ENCODE measurements around the gene ANKRD27. TPM values are rescaled to one million over a fixed set of nuclear protein-coding genes. Genes with fewer than 3 reads are reported as not detected.
"Not testable (repeated sequence)": the region's sequence is repeated elsewhere in the genome, so short reads cannot be mapped to it uniquely, and the experiment has no call there.

Gene ANKRD27
- total RNA-seq, 6 donors from 2014 or later: 31.3 to 46.1 (median 35.3) TPM

- TF ChIP-seq POLR2A (IDR thresholded peaks at IDR 0.05): no peak
- no peak for TF ChIP-seq POLR2AphosphoS5 (IDR thresholded peaks at IDR 0.05)
- TF ChIP-seq EP300 (IDR thresholded peaks at IDR 0.05): no peak
- no peak for TF ChIP-seq CTCF (IDR thresholded peaks at IDR 0.05)
- peak in 1 of 2 donors; percentile 43 for DNase-seq
- Histone ChIP-seq H3K4me1 (peaks cover 0 to 18% (median 4%) of the 10 kb centered on the region in 4 donors), H3K36me3 (peaks cover 0 to 51% (median 14%) of the 10 kb centered on the region in 4 donors), H3K4me3 (no peak overlapping the region), H3K27ac (no peak overlapping the region), H3K9me3 (peaks cover 6 to 10% (median 9%) of the 10 kb centered on the region in 4 donors), H3K27me3 (no peaks in the 10 kb centered on the region)
- ATAC-seq (ENCODE audit: low FRiP score in 2 of 2): peak in 1 of 2 donors; percentile 66
- 62 to 69% methylated on average over 3 of the region's 3 CpGs for WGBS, 2 donors
These were observed 33.5 kb upstream of the ANKRD27 start for GRCh38 chr19:32708457-32708856.

- not testable (repeated sequence) for H3K27me3 ChIP-seq; H3K4me3 ChIP-seq; DNase-seq; ATAC-seq (ENCODE audit: low FRiP score in 2 of 2); H3K27ac ChIP-seq
- Histone ChIP-seq H3K9me3 (peaks cover 6 to 10% (median 9%) of the 10 kb centered on the region in 4 donors), H3K36me3 (peaks cover 3 to 31% (median 8%) of the 10 kb centered on the region in 4 donors), H3K4me1 (peaks cover 0 to 39% (median 10%) of the 10 kb centered on the region in 4 donors)
- WGBS, 2 donors: 97 to 100% methylated on average over 2 of the region's 2 CpGs
These were observed 29.0 kb upstream of the ANKRD27 start for GRCh38 chr19:32704006-32704405.

- TF ChIP-seq CTCF (IDR thresholded peaks at IDR 0.05): no peak
- no peak for TF ChIP-seq POLR2AphosphoS5 (IDR thresholded peaks at IDR 0.05)
- no peak for TF ChIP-seq EP300 (IDR thresholded peaks at IDR 0.05)
- no peak for TF ChIP-seq POLR2A (IDR thresholded peaks at IDR 0.05)
- Histone ChIP-seq H3K36me3 (peaks cover 3 to 39% (median 12%) of the 10 kb centered on the region in 4 donors), H3K4me1 (peaks cover 2 to 35% (median 13%) of the 10 kb centered on the region in 4 donors), H3K27ac (no peak overlapping the region), H3K4me3 (no peak overlapping the region), H3K27me3 (no peaks in the 10 kb centered on the region), H3K9me3 (peaks cover 6 to 10% (median 9%) of the 10 kb centered on the region in 4 donors)
- ATAC-seq (ENCODE audit: low FRiP score in 2 of 2): peak in 1 of 2 donors; percentile 49
- 62 to 71% methylated on average over 5 of the region's 5 CpGs for WGBS, 2 donors
- DNase-seq: peak in 1 of 2 donors; percentile 59
These were observed 27.0 kb upstream of the ANKRD27 start for GRCh38 chr19:32702010-32702409.

GRCh38 chr19:32700129-32700528 is 25.1 kb upstream of the ANKRD27 start:
- Histone ChIP-seq H3K4me1 (peaks cover 17 to 46% (median 29%) of the 10 kb centered on the region in 4 donors), H3K9me3 (peaks cover 6 to 10% (median 9%) of the 10 kb centered on the region in 4 donors), H3K36me3 (peaks cover 3 to 33% (median 12%) of the 10 kb centered on the region in 4 donors)
- WGBS, 2 donors: 84 to 94% methylated on average over 7 of the region's 7 CpGs
- not testable (repeated sequence) for DNase-seq; H3K27ac ChIP-seq; H3K27me3 ChIP-seq; H3K4me3 ChIP-seq; ATAC-seq (ENCODE audit: low FRiP score in 2 of 2)

GRCh38 chr19:32696771-32697170 is 21.8 kb upstream of the ANKRD27 start:
- not testable (repeated sequence) for H3K27me3 ChIP-seq; H3K4me3 ChIP-seq; H3K27ac ChIP-seq; ATAC-seq (ENCODE audit: low FRiP score in 2 of 2); H3K9me3 ChIP-seq
- 45 to 56% methylated on average over 3 of the region's 3 CpGs for WGBS, 2 donors
- Histone ChIP-seq H3K36me3 (peaks cover 3 to 24% (median 12%) of the 10 kb centered on the region in 4 donors), H3K4me1 (peaks cover 43 to 62% (median 54%) of the 10 kb centered on the region in 4 donors)
- DNase-seq: peak in 1 of 2 donors; percentile 64
- TF ChIP-seq POLR2AphosphoS5 (IDR thresholded peaks at IDR 0.05): peak in 1 of 2 donors; percentile 18

GRCh38 chr19:32695506-32695905 is 20.5 kb upstream of the ANKRD27 start:
- not testable (repeated sequence) for DNase-seq; H3K9me3 ChIP-seq; H3K27me3 ChIP-seq; ATAC-seq (ENCODE audit: low FRiP score in 2 of 2)
- Histone ChIP-seq H3K4me1 (peaks cover 52 to 66% (median 59%) of the 10 kb centered on the region in 4 donors), H3K27ac (peak overlapping the region in 2 of 4 donors; percentile 18 to 53), H3K36me3 (peaks cover 3 to 24% (median 12%) of the 10 kb centered on the region in 4 donors), H3K4me3 (peak overlapping the region in 1 of 4 donors; percentile 87)
- WGBS, 2 donors: 36 to 58% methylated on average over 6 of the region's 6 CpGs

- H3K9me3 ChIP-seq; DNase-seq; H3K27me3 ChIP-seq; ATAC-seq (ENCODE audit: low FRiP score in 2 of 2): not testable (repeated sequence)
- H3K27ac ChIP-seq: peak overlapping the region in 2 of 4 donors; percentile 18 to 70
- peaks cover 3 to 19% (median 8%) of the 10 kb centered on the region in 4 donors for H3K36me3 ChIP-seq
- 21 to 25% methylated on average over 2 of the region's 2 CpGs for WGBS, 2 donors
- peak overlapping the region in 2 of 4 donors; percentile 87 to 93 for H3K4me3 ChIP-seq
- peaks cover 53 to 73% (median 61%) of the 10 kb centered on the region in 4 donors for H3K4me1 ChIP-seq
These were observed 19.9 kb upstream of the ANKRD27 start for GRCh38 chr19:32694851-32695250.

- peaks cover 53 to 74% (median 61%) of the 10 kb centered on the region in 4 donors for H3K4me1 ChIP-seq
- not testable (repeated sequence) for DNase-seq; H3K9me3 ChIP-seq; ATAC-seq (ENCODE audit: low FRiP score in 2 of 2); H3K27me3 ChIP-seq
- H3K27ac ChIP-seq: peak overlapping the region; percentile 48 to 91 (median 63)
- peak overlapping the region in 3 of 4 donors; percentile 2 to 93 (median 87) for H3K4me3 ChIP-seq
- WGBS, 2 donors: 45 to 65% methylated on average over 2 of the region's 2 CpGs
- peaks cover under 1 to 14% (median 5%) of the 10 kb centered on the region in 4 donors for H3K36me3 ChIP-seq
These were observed 19.3 kb upstream of the ANKRD27 start for GRCh38 chr19:32694316-32694715.

GRCh38 chr19:32693151-32694108 is 18.4 kb upstream of the ANKRD27 start:
- not testable (repeated sequence) for DNase-seq
- peak overlapping the region; percentile 63 to 93 (median 77) for H3K4me3 ChIP-seq

More at GRCh38 chr19:32693151-32694108, 18.4 kb upstream of the ANKRD27 start:
- not testable (repeated sequence) for H3K9me3 ChIP-seq; ATAC-seq (ENCODE audit: low FRiP score in 2 of 2); H3K36me3 ChIP-seq; H3K27me3 ChIP-seq
- WGBS, 2 donors: 65 to 78% methylated on average over 20 of the region's 20 CpGs
- H3K4me1 ChIP-seq: peaks cover 53 to 74% (median 61%) of the 10 kb centered on the region in 4 donors
- peak overlapping the region; percentile 48 to 91 (median 85) for H3K27ac ChIP-seq
